Epithelial cell of prostate (primary cell): Measurements from ENCODE around the gene CLIC6.
"Not testable (repeated sequence)": the region's sequence is repeated elsewhere in the genome, so short reads cannot be mapped to it uniquely, and the experiment has no call there.

ENCODE experiments used
- DNase-seq: peaks from one replicate; pipeline ENCODE4 v3.0.0-alpha.2; 2011; ENCODE audit warnings: low read depth, low spot score
- H3K27ac ChIP-seq: fragments of 450-650 bp; 2 replicates; pipeline ENCODE4 v1.5.1; 2017; ENCODE audit warnings: mild to moderate bottlenecking

CLIC6 gene

DNA sequence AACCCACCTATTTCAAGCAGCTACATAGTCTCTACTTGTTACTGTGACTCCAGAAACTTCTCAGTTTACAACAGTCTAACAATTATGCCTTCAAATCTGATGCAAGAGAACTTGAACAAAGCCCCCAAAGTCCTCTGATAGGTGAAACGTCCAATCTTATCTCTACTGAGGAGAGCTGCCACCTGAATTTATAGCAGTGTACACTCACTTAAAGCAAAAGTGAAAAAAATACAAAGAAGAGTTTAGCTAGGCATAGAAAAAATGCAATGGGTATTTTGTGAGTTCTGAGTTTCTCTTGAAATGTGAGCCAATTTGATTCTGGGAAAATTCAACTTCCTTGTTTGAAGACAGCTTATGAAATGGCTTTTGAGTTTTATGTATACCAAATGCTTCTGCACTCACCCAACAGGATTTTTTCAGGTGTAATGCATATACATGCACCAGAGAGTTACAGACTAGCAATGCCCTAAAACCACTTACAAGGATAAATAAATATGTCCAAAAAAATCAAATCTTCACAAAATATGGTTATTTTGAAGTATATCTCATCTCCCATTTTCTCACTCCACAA, 17.8 kb upstream of the CLIC6 start:
- no peak overlapping the region for H3K27ac ChIP-seq
- DNase-seq = no peak

DNA sequence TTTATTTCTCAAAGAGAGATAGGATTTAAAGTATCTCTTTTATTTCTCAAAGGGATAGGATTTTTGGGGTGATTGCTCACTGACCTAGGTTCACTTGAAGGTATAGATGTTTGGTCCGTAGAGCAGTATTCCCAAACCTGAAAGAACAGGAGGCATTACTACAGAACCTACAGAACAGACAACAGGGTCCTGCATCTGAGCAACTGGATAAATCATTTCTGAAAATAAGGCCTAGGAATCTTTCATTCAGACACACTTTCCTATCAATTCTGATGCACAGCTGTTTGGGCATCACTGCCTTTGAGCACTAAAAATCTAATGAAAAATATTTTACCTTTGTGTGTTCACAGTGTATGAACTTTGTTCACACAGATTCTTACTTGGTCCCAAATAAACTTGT, 17.2 kb upstream of the CLIC6 start:
- H3K27ac ChIP-seq = no peak overlapping the region
- no peak for DNase-seq

DNA sequence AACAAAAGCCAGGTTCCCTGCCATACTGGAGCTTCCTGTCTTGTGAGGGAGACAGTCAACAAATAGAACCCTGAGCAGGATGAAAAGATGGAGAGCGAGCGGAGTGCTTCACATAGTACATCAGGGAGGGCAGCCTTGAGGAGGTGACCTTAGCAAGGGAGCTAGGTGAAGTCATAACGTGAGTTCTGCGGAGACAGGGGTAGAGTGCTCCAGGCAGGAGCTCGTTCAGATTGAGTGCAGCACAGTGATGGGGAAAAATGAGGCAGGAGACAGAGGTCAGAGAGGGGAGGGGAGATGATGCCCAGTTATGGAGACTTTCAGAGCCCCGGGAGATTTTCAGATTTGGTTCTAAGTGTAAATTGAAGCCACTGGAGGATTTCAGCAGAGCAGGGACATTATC, 15.3 kb upstream of the CLIC6 start:
- DNase-seq = no peak
- H3K27ac ChIP-seq = no peak overlapping the region

DNA sequence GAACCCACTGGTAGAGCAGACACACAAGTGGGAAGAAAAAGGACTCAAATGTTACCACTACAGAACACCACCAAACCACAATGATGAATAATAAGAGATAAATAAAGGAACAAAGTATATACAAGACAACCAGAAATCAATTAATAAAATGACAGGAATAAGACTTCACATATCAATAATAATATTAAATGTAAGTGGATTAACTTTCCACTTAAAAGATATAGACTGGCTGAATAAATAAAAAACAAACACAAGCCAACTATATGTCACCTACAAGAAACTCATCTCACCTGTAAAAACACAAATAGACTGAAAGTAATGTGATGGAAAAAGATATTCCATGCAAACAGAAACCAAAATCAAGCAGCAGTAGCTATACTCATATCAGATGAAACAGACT, 6.9 kb upstream of the CLIC6 start:
- H3K27ac ChIP-seq = no peak overlapping the region

DNA sequence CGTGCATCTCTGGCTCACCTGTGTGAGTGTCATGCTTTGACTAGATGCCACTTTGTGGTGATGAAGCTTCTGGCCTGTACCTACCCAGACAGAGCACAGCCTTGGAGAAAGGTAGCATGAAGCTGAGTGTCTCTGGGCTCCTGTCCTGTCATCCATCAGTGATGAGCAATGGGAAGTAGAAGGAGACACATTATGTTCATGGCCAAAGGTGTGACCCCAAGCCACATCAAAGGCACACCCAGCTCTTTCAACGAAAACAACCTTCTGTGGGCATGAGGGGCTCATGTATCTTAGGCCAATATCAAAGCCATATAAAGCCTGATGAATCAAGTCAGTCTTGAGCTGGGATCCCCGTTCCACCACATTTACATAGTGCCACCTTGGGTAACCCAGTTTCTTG, 1.0 kb upstream of the CLIC6 start:
- no peak for DNase-seq
- no peak overlapping the region for H3K27ac ChIP-seq

More for the DNA sequence above, 6.9 kb upstream of the CLIC6 start:
- DNase-seq = no peak

DNA sequence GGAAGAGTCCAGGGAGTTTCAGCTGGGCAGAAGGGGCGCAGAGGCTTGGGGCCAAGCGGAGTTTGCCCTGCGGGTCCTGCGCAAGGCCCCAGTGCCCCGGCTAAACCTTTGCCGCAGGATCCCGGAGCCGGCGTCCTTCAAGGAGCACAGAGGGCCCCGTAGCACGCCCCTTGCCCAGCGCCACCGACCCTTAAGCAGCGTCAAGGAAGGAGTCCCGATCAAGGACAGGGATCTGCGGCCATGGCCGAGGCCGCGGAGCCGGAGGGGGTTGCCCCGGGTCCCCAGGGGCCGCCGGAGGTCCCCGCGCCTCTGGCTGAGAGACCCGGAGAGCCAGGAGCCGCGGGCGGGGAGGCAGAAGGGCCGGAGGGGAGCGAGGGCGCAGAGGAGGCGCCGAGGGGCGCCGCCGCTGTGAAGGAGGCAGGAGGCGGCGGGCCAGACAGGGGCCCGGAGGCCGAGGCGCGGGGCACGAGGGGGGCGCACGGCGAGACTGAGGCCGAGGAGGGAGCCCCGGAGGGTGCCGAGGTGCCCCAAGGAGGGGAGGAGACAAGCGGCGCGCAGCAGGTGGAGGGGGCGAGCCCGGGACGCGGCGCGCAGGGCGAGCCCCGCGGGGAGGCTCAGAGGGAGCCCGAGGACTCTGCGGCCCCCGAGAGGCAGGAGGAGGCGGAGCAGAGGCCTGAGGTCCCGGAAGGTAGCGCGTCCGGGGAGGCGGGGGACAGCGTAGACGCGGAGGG, 520 bp downstream of the CLIC6 start:
- no peak overlapping the region for H3K27ac ChIP-seq
- no peak for DNase-seq

DNA sequence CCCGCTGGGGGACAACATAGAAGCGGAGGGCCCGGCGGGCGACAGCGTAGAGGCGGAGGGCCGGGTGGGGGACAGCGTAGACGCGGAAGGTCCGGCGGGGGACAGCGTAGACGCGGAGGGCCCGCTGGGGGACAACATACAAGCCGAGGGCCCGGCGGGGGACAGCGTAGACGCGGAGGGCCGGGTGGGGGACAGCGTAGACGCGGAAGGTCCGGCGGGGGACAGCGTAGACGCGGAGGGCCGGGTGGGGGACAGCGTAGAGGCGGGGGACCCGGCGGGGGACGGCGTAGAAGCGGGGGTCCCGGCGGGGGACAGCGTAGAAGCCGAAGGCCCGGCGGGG, 1.1 kb downstream of the CLIC6 start:
- DNase-seq, H3K27ac ChIP-seq: not testable (repeated sequence)

DNA sequence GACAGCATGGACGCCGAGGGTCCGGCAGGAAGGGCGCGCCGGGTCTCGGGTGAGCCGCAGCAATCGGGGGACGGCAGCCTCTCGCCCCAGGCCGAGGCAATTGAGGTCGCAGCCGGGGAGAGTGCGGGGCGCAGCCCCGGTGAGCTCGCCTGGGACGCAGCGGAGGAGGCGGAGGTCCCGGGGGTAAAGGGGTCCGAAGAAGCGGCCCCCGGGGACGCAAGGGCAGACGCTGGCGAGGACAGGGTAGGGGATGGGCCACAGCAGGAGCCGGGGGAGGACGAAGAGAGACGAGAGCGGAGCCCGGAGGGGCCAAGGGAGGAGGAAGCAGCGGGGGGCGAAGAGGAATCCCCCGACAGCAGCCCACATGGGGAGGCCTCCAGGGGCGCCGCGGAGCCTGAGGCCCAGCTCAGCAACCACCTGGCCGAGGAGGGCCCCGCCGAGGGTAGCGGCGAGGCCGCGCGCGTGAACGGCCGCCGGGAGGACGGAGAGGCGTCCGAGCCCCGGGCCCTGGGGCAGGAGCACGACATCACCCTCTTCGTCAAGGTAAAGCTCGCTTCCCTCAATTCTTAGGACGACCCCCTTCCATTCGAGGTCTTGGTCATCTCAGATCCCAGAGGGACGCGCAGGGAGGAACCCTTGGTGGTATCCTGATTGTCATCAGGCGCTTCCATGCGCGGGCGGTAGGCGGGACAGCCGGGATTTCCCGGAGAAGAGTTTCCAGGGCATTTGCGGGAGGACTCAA, 1.6 kb downstream of the CLIC6 start:
- H3K27ac ChIP-seq = no peak overlapping the region
- no peak for DNase-seq

DNA sequence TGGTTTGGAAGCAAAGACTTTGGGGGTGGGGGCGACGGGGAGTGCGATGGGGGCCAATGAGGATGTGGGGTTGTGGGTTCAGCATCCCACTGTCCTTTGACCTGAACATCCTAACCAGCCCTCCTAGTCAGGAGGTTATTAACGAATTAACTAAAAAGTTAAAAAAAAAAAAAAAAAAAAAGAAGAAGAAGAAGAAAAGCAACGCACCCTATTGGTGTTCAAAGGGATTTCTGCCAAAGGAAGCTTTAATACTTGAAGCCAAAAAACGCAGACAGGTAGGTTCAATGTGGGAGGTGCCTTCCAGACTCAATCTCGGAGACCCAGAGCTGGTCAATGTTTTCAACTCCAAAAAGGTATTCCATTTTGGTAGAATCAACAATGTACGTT, 2.2 kb downstream of the CLIC6 start:
- DNase-seq = no peak
- H3K27ac ChIP-seq = no peak overlapping the region

DNA sequence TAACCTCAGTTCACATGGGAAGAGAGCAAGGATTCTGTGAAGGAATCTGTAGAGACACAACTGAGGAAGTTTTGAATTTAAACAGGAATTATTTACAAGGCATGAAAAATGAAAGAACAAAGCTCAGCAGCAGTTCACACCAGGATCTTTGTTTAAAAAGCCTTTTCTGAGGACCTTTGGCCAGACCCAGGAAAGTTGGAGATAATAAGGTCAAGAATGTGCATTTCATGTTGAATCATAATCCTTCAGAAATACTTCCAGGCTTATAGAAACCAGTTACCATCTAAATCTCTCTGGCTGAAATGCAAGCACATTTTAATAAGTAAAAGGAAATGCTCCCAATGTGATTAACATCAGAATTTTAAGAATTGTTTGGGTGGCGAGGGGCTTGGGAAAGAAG, 2.7 kb downstream of the CLIC6 start:
- no peak for DNase-seq

DNA sequence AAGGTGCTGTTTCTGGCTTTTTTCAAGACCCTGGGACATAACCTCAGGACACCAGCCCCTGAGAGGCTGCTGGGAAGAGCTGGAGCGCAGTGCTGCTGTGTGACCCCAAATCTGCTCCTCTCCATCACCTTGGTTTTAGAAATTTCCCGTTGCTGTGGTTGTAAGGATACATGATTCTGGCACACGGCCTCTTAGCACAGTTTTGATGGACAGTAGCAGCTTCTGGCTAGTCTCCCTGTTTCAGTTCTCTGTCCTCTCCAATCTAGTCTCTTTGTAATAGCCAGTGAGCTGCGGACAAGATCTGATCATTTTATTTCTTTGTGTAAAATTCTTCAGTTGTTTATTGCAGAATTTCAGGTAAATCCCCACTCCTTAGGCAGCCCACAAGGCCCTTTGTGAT, 3.1 kb downstream of the CLIC6 start:
- no peak overlapping the region for H3K27ac ChIP-seq
- no peak for DNase-seq

More for the DNA sequence above, 2.7 kb downstream of the CLIC6 start:
- no peak overlapping the region for H3K27ac ChIP-seq

DNA sequence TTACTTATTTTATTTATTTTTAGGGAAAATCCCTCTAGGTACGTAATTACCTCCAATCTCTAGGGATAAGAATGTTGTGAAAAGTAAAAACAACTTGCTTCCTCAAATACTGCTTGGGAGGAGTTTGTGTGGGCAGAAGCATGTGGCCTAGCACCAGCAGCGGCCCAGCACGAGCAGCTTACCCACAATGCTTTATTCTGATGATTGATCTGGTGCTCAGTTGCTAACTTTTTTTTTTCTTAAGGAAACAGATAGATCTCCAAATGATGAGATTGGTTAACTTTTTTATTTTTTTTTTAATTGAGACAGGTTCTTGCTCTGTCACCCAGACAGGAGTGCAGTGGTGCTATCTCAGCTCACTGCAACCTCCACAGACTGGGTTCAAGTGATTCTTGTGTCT, 4.2 kb downstream of the CLIC6 start:
- no peak for DNase-seq
- H3K27ac ChIP-seq = no peak overlapping the region

DNA sequence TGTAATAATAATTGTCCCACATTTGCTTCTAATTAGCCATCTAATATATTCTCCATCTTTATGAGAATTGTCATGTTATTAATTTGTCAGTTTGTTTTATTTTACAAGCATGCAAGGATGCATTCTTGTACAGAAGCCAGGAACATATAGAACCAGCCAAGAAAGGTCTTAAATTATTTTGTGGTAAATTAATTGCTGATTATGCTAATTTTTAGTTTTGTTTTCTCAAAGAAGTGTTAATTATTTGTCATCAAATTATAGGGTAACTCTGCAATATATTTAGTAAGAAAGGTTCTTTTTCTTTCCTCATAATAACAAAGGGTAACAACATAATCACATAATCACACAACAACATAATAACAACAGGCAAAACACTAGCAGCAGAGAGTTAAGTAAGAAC, 5.7 kb downstream of the CLIC6 start:
- no peak overlapping the region for H3K27ac ChIP-seq
- DNase-seq = no peak

DNA sequence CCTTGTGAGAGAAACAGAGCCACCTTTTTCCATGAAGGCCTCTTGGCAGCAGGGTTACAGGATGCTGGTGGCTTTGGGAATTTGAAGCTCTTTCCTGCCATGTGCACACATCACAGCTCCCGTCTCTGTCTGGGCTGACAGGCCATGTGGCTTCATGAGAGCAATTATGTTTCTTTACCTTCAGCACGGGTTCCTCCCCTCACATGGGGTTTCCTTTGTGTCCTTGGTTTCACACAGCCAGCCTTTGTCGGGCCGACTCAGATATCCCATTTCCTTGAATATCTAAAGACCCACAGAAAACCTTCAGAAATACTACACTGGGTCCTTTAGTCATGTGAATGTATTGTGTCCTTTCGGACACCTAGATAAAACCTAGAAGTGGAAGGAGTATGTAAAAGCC, 7.1 kb downstream of the CLIC6 start:
- no peak overlapping the region for H3K27ac ChIP-seq
- DNase-seq = no peak

DNA sequence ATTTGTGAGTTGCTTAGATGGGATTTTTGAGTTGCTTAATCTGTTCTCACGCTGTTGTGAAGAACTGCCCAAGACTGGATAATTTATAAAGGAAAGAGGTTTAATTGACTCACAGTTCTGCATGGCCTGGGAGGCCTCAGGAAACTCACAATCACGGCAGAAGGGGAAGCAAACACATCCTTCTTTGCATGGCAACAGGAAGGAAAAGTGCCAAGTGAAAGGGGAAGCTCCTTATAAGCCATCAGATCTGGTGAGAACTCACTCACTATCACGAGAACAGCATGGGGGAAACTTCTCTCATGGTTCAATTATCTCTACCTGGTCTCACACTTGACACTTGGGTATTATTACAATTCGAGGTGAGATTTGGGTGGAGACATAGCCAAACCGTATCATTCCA, 10.3 kb downstream of the CLIC6 start:
- H3K27ac ChIP-seq = no peak overlapping the region
- no peak for DNase-seq

DNA sequence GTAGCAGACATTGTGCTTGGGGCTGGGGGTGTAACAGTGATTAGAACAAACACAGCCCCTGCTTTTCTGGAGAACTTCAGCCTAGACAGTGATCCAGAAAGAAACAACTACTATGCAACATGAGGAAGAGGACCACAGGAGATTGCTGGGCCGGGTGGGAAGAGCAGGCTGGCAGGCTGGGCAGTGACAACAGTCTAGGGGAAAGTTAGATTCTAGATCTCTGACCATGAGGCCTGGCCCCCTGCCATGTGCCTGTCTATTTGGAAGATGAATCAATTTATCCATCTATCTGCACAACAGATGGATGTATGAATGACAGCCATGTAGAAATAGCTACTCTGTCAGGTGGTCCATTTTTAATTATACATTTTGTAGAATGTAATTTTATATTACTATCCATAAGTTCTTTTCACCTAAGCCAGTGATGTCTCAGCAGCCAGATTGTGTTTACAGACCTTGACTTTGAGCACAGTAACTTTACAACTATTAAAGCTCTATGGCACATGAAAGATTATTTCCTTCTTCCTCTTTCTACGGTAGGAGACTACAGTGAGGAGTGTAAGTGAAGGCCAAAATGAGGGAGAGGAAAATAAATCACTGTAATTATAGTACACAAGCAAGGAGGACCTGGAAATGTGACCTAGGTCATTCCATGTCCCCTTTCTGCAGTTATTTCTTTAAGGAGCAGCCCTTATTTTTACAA, 15.5 kb downstream of the CLIC6 start:
- no peak overlapping the region for H3K27ac ChIP-seq
- no peak for DNase-seq

DNA sequence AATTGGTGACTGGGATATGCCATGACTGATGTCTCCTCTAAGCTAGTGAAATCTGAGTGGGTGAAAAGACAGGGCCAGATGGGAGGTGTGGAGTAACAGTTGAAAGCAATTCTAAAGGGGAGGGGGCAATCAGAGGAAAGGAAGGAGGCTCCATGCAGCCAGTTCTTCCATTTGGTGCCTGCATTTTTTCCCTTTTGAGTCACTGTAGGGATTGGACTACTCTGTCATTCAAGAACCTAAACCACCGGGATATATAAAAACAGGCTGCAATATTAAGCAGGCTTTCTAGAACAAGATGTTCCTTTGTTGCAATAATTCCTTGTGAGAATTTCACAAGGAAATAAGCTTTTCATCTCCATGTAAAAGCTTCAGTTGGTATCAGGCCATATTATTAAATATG, 18.3 kb downstream of the CLIC6 start:
- no peak overlapping the region for H3K27ac ChIP-seq
- DNase-seq = no peak

DNA sequence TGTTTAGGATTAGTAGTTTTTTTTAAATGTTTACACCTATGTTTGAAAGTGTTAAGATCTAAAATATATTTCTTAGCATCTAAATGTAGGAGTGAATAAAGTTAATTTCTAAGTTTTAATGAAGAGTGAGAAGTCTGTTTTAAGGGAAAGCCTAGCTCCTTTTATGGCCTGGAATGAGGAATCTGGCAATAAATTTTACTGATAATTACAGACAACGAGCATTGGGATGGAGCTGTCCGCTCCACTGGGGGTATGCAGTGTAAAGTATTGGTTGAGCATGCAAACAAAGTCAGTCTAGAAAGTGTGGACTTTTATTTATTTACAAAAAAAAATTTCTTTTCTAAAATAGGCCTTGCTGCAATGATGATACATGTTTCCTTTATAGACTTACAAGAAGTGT, 19.0 kb downstream of the CLIC6 start:
- H3K27ac ChIP-seq = no peak overlapping the region
- DNase-seq = no peak

DNA sequence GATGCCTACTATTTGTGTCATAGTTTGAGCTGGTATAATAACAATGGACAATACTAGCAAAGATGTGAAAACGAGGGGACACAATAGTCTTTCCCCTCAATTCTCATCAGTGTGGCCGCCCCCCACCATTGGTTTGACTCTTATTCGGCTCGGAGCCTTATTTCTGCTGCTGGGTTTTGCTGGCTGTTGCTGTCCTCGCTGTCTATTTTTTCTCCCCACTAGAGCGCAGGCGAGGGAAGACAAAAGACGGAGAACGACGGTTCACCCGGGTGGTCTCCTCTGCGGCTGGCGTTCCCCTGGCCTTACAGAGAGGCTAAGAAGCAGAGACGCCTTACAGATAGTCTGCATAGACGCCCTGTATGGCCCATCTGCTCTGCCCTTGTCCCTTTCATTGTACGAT, 19.4 kb downstream of the CLIC6 start:
- no peak for DNase-seq
- H3K27ac ChIP-seq = no peak overlapping the region

DNA sequence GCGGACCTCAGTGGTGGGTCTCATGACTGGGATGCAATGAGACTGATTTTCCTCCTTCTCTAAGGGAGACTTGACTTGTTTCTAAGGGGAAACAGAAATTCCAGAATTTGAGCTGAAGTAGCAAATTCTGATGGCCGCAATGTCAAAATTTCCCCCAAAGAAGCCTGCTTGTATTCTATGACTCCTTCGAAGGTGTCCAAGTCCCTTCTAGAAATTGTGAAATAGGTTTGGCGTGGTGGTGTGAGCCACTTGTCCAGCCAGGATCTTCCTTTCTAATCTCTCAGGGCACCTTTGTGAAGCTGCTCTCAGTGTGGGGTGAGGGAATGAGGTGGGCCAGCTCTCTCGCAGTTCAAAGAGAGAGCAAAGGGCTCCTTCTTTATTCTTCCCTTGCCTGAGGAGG, 19.9 kb downstream of the CLIC6 start:
- DNase-seq = no peak
- H3K27ac ChIP-seq = no peak overlapping the region
